T-helper 1 cell (primary cell): ENCODE results near the gene PCDHA8.
"Not testable (repeated sequence)": the region's sequence is repeated elsewhere in the genome, so short reads cannot be mapped to it uniquely, and the experiment has no call there.

ENCODE experiments used
- DNase-seq, 5 donors: peaks; one replicate each; pipeline ENCODE4 v3.0.0-alpha.2; 2012 to 2020
- total RNA-seq, 4 donors: gene quantifications; one replicate each; lab custom pipeline; 2026; lab: John Stamatoyannopoulos, UW

Gene PCDHA8, protein sequence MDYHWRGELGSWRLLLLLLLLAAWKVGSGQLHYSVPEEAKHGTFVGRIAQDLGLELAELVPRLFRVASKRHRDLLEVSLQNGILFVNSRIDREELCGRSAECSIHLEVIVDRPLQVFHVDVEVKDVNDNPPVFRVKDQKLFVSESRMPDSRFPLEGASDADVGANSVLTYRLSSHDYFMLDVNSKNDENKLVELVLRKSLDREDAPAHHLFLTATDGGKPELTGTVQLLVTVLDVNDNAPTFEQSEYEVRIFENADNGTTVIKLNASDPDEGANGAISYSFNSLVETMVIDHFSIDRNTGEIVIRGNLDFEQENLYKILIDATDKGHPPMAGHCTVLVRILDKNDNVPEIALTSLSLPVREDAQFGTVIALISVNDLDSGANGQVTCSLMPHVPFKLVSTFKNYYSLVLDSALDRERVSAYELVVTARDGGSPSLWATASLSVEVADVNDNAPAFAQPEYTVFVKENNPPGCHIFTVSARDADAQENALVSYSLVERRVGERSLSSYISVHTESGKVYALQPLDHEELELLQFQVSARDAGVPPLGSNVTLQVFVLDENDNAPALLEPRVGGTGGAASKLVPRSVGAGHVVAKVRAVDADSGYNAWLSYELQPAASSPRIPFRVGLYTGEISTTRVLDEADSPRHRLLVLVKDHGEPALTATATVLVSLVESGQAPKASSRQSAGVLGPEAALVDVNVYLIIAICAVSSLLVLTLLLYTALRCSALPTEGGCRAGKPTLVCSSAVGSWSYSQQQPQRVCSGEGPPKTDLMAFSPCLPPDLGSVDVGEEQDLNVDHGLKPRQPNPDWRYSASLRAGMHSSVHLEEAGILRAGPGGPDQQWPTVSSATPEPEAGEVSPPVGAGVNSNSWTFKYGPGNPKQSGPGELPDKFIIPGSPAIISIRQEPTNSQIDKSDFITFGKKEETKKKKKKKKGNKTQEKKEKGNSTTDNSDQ
- 0 reads per million in 4 donors for total RNA-seq

- DNase-seq: no peak
These were observed at the start of gene PCDHA8 for GRCh38 chr5:140840978-140841962. Gene PCDHA8 (plus strand): TSS chr5:140841187. CDS start chr5:140841322, 135 bp downstream.

DNA sequence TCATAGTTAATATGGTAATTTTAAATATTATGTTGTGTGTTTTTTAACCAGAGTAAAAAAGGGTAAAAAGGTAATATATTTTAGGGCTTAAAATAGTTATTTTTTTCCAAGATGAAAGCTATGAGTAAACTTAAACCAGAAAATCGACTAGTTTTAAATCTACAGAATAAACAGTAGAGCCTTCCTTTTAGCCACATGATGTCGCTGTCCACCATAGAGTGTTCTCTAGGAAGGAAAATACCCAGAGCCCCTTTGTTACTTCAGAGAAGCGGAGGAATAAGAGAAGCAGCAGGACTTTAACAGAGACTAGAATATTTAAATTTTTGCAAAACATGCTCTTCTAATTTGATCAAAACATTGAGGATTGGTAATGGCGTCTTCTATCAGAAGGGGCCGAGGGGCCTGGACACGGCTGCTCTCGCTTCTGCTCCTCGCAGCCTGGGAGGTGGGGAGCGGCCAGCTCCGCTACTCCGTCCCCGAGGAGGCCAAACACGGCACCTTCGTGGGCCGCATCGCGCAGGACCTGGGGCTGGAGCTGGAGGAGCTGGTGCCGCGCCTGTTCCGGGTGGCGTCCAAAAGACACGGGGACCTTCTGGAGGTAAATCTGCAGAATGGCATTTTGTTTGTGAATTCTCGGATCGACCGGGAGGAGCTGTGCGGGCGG, 46.3 kb upstream of the PCDHA8 start, which contains the start of gene PCDHA2:
TSS of gene PCDHA2 (plus strand) at position 258 of the 664 bp plus-strand sequence.
- DNase-seq: no peak

DNA sequence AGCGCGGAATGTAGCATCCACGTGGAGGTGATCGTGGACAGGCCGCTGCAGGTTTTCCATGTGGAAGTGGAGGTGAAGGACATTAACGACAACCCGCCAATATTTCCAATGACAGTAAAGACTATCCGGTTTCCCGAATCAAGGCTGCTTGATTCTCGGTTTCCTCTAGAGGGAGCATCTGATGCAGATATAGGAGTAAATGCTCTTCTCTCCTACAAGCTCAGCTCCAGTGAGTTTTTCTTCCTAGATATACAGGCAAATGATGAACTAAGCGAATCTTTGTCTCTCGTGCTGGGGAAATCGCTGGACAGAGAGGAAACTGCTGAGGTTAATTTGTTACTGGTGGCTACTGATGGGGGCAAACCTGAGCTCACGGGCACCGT, 45.7 kb upstream of the PCDHA8 start:
- DNase-seq: no peak

GRCh38 chr5:140796072-140796717, 44.8 kb upstream of the PCDHA8 start:
- DNase-seq: not testable (repeated sequence)

GRCh38 chr5:140796718-140797095, 44.3 kb upstream of the PCDHA8 start:
- DNase-seq: no peak

- DNase-seq: no peak
These were observed 40.0 kb upstream of the PCDHA8 start, which contains the start of gene PCDHA3 for GRCh38 chr5:140800816-140801493. Gene PCDHA3 (plus strand): TSS chr5:140801057.

DNA sequence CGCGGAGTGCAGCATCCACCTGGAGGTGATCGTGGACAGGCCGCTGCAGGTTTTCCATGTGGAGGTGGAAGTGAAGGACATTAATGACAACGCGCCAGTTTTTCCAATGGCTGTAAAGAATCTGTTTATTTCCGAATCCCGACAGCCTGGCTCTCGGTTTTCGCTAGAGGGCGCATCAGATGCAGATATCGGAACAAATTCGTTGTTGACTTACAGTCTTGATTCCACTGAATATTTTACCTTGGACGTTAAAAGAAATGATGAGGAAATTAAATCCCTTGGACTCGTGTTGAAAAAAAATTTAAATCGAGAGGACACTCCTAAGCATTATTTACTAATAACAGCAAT, 39.5 kb upstream of the PCDHA8 start:
- no peak for DNase-seq

- not testable (repeated sequence) for DNase-seq
These were observed 38.6 kb upstream of the PCDHA8 start for GRCh38 chr5:140802381-140802780.

- DNase-seq: no peak
These were observed 38.2 kb upstream of the PCDHA8 start for GRCh38 chr5:140802781-140803271.

GRCh38 chr5:140806834-140807775, 33.9 kb upstream of the PCDHA8 start, which contains the start of gene PCDHA4:
Gene PCDHA4 (plus strand): TSS chr5:140807068.
- DNase-seq: no peak

DNA sequence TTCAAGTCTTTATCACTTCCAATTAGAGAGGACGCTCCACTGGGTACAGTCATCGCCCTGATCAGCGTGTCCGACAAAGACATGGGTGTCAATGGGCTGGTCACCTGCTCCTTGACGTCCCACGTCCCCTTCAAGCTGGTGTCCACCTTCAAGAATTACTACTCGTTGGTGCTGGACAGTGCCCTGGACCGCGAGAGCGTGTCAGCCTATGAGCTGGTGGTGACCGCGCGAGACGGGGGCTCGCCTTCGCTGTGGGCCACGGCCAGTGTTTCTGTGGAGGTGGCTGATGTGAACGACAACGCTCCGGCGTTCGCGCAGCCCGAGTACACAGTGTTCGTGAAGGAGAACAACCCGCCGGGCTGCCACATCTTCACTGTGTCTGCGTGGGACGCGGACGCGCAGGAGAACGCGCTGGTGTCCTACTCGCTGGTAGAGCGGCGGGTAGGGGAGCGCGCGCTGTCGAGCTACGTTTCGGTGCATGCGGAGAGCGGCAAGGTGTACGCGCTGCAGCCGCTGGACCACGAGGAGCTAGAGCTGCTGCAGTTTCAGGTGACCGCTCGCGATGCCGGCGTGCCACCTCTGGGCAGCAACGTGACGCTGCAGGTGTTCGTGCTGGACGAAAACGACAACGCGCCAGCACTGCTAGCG, 32.6 kb upstream of the PCDHA8 start:
- DNase-seq: not testable (repeated sequence)

GRCh38 chr5:140808889-140809291, 32.1 kb upstream of the PCDHA8 start:
- no peak for DNase-seq

GRCh38 chr5:140821375-140822280, 19.4 kb upstream of the PCDHA8 start, which contains the start of gene PCDHA5:
Gene PCDHA5 (plus strand): TSS chr5:140821613.
- no peak for DNase-seq

GRCh38 chr5:140822281-140822629, 18.7 kb upstream of the PCDHA8 start:
- DNase-seq: no peak

DNA sequence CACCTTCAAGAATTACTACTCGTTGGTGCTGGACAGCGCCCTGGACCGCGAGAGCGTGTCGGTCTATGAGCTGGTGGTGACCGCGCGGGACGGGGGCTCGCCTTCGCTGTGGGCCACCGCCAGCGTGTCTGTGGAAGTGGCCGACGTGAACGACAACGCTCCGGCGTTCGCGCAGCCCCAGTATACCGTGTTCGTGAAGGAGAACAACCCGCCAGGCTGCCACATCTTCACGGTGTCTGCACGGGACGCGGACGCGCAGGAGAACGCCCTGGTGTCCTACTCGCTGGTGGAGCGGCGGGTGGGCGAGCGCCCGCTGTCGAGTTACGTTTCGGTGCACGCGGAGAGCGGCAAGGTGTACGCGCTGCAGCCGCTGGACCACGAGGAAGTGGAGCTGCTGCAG, 18.0 kb upstream of the PCDHA8 start:
- DNase-seq: not testable (repeated sequence)

DNA sequence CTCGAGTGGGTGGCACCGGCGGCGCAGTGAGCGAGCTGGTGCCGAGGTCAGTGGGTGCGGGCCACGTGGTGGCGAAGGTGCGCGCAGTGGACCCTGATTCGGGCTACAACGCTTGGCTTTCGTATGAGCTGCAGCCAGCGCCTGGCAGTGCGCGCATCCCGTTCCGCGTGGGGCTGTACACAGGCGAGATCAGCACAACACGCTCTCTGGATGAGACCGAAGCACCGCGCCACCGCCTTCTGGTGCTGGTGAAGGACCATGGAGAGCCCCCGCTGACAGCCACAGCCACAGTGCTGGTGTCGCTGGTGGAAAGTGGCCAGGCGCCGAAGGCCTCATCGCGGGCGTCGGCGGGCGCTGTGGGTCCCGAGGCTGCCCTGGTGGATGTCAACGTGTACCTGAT, 17.5 kb upstream of the PCDHA8 start:
- DNase-seq: no peak

- no peak for DNase-seq
These were observed 13.2 kb upstream of the PCDHA8 start, which contains the start of gene PCDHA6 for GRCh38 chr5:140827704-140828361. Gene PCDHA6 (plus strand): TSS chr5:140827960. CDS start chr5:140828092, 132 bp downstream.
